ENCODE measurements around the gene PAIP1.
"Not testable (repeated sequence)": the region's sequence is repeated elsewhere in the genome, so short reads cannot be mapped to it uniquely, and the experiment has no call there.

The PAIP1 gene, protein sequence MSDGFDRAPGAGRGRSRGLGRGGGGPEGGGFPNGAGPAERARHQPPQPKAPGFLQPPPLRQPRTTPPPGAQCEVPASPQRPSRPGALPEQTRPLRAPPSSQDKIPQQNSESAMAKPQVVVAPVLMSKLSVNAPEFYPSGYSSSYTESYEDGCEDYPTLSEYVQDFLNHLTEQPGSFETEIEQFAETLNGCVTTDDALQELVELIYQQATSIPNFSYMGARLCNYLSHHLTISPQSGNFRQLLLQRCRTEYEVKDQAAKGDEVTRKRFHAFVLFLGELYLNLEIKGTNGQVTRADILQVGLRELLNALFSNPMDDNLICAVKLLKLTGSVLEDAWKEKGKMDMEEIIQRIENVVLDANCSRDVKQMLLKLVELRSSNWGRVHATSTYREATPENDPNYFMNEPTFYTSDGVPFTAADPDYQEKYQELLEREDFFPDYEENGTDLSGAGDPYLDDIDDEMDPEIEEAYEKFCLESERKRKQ

DNA sequence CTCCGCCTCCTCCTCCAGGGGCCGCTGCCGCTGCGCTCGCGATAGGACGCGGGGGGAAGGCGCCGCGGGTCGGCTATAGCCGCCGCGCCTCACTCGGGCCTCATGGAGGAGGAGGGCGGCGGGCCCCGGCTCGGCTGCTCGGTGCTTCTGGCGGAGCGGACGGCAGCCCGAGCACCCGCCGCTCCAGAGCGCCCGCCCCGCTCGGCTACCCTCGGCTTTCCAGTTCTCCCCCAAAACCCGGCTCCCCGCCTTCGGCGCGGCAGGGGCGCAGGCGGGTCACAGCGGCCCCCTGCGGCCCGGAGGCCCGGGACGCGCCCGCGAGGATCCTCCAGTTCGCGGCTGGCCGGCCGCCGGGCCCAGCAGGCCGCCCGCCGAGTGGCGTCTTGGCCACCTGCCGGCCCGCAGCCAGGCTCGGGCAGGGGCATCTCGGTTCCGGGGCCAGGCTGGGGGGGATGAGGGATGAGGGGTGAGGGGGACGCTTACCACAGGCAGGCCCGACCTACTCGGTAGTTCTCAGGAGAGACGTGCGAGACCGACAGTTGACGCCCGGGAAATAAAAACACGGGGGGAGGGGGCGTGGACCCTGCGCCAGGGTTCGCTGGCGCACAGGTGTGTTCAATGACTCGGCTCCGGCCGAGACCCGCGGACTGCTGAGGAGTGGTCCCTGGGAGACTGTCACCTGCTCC, at the start of gene PAIP1:
TSS of gene PAIP1 (minus strand) at position 221 of the 686 bp plus-strand sequence. CDS start 231 bp downstream, outside the sequence.
- DNase-seq: peak; percentile 88

DNA sequence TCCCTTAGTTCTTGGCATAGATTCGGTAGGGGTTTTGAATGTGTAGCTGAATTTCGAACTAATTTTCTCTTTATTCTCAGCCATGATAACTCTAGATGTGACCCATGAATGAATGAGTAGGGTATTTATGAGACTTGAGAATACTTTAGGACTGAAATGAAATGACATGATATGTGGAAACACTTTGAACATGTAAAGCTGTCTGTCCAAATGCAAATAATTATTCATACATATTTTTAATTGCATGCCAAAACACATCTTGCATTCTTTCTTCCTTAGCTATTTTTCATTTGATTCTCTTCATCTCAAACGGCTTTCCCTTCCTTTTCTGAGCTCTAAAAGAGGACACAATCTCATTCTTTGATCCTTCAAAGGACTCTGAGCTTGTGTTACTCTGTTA, 49.5 kb upstream of the PAIP1 start:
- no peak for DNase-seq

DNA sequence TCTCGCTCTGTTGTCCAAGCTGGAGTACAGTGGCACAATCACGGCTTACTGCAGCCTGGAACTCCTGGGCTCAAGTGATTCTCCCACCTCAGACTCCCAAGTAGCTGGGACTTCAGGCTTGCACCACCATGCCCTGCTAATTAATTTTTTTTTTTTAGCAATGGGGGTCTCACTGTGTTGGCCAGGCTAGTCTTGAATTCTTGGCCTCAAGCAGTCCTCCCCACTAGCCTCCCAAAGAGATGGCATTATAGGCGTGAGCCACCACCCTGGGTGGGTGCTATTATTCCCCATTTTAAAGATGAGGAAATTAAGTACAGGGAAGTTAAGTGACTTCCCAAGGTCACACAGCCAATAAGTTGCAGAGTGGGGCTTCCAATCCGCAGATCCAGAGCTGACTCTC, 47.8 kb upstream of the PAIP1 start:
- DNase-seq: no peak

DNA sequence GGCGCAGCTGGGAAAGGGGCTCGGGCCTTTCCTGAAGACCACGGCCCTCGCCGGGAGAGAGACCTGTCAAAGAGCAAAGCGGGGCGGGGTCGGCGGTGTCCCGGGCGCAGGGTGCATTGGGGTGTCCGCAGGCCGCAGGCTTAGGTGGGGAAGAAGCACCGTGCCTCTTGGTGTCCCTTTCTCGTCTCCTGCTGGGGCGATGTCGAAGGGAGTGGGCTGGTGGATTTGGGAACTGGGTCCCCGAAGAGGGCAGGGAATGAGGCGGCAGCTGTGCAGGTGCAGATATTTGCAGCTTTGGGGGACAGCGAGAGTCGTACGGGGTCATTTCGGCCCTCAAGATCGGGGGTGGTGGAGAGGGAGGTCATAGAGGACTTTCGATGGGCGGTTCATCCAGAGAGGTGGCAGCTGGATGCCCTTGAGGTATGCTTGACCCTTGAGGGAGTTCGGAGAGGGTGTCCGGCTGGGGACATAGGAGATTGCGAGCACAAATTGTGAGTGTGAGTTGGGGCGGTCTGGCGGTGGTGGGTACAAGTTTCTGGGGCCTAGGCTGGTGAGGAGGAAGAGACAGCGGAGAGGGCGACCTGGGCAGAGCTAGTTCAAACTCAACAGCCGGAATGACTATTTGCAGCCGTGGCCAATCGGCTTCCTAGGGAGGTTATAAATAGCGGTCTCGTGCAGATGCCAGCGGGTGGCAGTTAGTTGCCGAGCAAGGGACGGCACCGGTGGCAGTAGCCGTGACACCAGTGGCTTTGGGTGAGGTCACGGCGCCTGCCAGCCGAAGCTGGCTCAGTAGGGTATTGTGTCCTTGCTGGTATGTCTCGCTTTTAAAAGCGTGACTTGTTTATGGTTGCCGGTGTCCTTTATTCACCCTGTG, 46.7 kb upstream of the PAIP1 start:
- peak; percentile 82 for DNase-seq

DNA sequence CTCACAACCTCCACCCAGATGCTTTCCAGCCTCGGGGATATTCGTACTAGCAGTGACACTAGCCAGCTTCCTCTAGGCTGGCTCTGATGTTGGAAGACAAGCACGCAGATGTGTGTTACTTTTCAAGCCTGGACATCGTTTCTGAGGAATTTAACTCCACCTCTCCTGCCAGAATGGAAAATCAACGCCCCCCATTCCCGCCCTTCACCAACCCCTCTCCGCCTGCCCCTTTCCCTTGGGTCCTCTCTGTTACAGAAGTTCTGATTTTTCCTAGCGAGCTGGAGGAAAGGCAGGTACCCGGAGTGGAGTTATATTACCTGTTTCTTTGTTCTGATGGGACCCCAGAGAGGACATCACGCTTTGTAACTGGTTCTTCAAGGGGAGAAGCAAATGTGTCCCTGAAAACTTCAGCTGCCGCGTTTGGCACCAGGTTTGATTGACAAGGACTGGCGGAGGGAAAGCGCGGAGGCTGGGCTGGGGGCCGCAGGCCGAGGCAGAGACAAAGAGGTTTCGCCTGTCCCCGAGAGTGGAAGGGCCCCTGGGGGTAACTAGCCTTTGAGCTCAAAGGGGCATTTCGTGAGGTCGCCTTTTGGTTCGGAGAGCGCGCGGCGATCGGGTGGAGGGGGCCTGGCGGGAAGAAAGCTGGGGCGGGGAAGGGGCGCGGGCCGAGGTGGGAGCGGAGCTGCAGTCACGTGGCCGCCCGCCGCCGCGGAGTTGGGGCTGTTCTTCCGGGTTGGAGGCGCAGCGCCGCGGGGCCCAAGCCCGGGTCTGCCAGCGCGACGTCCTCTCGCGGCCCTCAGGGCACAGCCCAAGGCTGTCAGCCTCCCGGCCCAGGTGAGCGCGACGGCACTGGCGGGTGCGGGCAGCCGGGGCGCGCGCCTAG, 45.8 kb upstream of the PAIP1 start, which contains the start of gene NNT:
TSS of gene NNT (plus strand) at position 720 of the 883 bp plus-strand sequence. CDS start 6,016 bp downstream, outside the sequence.
- peak; percentile 76 for DNase-seq

DNA sequence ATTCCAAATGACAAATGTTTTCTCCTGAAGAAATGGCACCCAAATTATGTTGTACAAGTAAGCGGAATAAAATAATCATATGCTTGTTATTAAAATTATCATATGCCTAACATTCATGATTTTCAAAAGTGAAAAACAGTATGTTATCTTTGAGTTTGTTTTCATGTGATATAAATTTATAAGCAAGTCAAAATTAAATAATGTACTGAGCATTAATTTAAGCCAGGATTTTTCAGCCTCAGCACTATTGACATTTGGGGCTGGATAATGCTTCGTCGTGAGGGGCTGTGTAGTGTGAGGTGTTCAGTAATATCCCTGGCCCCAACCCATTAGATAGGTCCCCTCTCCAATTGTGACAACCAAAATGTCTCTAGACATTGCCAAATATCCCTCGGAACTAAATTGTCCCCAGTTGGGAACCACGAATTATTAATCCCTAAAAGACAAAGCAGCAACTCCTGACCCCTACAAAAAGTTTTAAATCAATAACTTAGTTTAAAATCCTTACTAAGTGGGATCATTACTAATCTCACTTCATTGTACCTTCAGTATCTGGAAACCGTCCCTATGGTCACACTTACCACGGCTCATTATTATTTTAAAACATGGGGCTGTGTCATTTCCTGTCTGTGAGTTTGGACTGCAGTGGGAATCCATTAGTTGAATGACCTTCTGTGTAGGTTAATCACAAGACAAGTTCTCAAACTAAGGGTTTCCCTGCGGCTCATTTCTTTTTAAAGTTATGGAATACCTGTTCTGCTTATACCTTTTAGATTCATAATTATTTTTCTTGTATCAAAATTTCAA, 44.8 kb upstream of the PAIP1 start:
- DNase-seq: peak; percentile 10

DNA sequence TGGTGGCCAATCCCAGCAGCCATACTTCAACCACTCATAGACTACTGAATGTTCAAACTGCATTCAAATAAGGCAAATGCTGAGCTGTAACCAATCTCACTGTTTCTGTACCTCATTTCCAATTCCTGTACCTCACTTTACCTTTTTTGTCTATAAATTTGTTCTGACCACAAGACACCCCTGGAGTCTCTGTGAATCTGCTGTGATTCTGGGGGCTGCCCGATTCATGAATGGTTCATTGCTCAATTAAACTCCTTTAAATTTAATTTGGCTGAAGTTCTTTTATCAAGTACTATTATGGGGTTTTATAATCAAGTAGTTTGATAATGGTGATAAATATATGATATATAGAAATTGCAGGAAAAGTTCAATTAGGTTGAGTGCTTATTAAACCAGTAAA, 42.0 kb upstream of the PAIP1 start:
- DNase-seq: not testable (repeated sequence)

DNA sequence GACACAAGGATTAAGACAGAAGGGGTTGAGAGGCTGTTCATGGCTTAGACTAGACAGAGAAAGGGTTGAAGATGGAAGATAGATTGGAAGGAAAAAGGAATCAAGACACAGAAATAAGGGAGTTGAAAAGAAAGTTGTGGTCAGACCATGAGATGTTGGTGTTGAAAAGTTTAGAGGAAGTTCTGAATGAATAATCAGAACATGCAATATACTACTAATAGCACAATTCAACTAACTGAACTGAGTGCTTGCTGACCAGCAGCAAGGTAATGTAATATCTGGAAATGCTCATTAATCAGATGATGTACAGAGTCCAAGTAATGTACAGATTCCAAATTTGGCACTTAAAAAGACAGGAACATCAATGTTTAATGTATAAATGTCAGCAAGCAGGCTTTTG, 35.5 kb upstream of the PAIP1 start:
- DNase-seq: no peak

DNA sequence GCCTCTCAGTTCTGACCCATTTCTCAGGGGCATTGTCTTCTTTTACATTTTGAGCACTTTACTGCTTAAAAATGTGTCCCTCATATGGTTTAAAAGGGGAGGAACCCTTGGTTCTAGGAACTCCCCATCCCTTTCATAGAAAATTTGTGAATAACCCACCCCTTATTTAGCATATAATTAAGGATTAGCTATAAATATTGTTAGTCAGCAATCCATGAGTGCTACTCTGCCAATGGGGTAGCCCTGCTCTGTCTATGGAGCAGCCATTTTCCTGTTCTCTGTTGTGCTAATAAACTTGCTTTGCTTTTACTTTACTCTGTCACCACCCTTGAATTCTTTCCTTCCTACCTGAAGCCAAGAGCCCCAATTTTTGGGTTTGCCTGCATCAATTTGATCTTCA, 33.8 kb upstream of the PAIP1 start:
- DNase-seq: no peak

DNA sequence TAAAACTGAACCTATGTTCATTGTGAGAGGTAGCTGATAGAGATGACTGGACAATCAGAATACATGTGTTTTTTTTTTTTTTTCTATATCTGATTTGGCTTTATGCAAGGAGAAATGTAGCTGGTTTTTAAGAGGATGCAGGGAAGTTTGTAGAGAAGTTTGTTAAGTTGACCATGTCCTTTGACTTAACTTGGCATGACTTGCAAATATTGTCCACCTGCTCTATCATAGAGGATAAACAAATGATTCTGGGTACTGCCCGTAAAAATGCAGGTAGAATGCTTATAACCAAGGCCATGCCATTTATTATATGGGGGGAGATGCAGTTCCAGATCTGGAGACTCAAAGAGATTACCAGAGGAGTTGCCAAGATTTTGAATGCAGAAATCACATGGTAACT, 32.4 kb upstream of the PAIP1 start:
- no peak for DNase-seq

DNA sequence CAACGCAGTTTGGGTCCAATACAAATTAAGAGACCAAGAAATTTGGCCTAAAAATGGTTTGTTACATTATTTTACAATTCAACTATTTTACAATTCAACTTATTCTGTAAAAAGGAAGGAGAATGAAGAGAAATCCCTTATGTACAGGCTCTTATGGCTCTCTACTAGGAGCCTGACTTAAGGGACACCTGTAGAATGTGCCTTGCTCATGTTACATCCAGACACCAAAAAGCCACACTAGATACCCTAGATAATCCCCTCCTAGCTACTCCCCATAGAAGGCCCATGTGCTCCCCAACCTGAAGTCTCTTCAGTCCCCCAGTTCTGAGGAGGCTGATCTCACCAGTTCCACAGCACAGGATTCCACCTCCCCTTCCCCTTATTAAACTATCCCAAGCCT, 32.0 kb upstream of the PAIP1 start:
- no peak for DNase-seq

DNA sequence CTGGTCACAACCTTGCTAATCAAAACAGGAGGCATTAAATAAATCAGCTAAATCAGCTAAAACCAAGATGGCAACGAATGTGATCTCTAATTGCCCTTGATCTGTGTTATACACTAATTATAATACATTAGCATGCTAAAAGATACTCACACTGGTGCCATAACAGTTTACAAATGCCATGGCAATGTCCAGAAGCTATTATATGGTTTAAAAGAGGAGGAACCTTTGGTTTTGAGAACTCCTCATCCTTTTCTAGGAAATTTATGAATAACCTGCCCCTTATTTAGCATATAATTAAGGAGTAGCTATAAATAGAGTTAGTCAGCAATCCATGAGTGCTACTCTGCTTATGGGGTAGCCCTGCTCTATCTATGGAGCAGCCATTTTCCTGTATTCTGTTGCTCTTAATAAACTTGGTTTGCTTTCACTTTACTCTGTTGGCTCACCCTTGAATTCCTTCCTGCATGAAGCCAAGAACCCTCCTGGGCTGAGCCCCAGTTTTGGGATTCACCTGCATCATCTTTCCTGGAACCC, 27.4 kb upstream of the PAIP1 start:
- DNase-seq: no peak

DNA sequence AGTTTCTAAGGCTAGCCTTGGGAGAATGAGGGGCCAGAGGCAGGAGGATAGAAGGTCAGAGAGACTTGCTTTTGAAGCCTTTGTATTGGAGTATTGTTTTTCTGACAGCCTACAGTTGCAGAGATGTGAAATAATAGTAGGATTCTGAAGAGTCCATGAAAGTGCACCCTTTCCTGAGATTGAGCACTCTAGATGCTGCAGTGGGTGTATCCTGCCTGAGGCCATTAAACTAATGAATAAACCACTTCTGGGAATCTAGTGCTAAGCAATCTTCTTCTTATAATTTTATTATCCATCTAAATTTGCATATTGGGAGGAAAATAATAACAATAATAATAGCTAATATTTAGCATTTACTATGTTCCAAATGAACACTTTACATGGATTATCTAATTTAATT, 26.8 kb upstream of the PAIP1 start:
- DNase-seq: no peak

DNA sequence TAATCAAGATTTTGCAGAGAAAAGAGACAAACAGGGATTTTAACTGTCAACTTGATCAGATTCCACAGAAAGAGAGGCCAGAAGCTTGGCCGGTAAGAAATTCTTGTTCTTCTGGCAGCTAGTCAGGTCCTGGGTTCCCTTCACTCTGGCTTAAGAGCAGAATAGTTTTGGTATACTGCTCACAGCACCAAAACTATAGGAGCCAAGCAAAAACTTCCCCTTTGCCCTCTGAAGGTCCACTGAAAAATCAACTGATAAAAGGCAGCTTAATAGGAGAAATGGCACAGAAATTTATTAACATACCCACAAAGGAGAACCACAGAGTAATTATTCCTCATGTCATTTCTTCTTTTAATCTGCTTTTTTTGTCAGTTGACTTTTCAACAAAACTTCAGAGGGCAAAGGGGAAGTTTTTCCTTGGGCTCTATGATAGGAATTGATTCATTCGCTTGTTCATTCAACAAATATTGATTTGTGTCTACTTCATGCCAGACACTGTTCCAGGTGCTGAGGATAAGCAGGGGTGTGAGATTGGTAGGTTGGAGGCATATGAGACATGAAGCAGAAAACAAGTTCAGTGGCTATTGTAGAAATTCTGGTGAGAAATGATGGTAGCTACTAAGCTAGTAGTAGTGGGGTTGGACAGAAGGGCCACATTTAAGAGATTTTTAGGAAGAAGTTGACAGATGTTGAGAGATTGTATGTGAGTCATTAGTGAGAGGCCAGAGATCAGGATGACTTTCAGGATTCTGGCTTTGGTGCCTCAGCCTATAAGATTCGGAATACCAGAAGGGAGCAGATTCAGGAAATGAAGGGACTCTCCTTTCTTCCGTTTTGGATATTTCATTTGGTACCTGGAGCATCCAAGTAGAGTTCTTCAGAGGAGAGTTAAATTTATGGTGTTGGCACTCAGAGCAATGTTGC, 25.5 kb upstream of the PAIP1 start:
- DNase-seq: no peak

DNA sequence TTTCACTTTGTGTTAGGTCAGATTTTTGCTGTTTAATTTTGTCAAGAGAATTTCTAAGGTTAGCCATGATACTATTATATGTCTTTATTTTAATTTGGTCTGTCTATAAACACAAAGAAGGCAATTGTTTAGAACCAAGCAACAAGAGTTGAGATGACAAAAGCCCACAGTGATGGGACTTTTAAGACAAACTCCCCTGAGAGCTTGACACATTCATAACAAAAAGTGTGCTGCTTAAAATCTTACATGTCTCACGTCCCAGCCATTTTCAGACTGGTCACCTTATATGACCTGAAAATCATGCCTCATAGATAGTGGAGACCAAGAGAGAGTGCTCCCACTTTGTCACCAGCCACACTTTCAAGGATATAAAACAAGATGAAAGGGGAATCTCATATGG, 24.5 kb upstream of the PAIP1 start:
- DNase-seq: no peak

DNA sequence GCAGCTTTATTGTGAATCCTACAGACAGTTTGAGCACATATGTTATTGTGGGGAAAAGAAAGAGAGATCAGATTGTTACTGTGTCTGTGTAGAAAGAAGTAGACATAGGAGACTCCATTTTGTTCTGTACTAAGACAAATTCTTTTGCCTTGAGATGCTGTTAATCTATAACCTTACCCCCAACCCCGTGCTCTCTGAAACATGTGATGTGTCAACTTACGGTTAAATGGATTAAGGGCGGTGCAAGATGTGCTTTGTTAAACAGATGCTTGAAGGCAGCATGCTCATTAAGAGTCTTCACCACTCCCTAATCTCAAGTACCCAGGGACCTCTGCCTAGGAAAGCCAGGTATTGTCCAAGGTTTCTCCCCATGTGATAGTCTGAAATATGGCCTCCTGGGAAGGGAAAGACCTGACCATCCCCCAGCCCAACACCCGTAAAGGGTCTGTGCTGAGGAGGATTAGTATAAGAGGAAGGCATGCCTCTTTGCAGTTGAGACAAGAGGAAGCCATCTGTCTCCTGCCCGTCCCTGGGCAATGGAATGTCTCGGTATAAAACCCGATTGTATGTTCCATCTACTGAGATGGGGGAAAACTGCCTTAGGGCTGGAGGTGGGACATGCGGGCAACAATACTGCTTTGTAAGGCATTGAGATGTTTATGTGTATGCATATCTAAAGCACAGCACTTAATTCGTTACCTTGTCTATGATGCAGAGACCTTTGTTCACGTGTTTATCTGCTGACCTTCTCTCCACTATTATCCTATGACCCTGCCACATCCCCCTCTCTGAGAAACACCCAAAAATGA, 23.7 kb upstream of the PAIP1 start:
- not testable (repeated sequence) for DNase-seq

DNA sequence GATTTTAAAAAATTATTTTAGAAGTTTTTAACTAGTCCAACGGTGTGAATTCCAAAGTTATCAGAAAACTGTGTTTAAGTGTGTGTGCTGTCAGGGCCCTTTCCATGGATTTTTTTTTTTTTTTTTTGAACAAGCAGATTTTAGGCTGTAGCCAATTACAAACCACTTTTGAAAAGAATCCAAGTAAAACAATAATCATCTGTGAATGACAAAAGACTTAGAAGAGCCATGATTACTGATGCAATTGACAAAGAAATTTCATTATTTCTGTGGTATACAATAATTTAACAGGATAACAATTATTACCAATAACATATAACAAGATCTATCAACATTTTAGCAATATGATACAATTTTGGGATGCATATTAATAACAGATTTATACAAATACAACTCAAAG, 16.2 kb upstream of the PAIP1 start:
- no peak for DNase-seq

DNA sequence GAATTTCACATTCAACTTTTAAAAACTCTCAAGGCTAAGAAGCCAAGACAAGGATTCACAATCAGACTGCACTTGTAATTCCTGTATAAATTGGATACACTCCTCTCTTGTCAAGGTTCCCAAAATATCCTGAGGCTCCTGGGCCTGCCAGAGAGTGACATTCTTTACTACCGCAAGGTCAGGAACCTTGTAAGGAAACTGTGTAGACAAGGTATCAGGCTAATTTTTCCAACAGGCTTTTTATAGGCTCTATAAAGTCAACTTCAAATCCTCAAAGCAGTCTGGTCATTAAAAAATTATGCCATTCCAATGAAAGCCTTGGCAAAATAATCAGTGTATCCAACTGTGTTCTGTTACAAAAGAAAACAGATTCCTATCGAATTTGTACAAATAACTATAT, 15.5 kb upstream of the PAIP1 start:
- DNase-seq: no peak

DNA sequence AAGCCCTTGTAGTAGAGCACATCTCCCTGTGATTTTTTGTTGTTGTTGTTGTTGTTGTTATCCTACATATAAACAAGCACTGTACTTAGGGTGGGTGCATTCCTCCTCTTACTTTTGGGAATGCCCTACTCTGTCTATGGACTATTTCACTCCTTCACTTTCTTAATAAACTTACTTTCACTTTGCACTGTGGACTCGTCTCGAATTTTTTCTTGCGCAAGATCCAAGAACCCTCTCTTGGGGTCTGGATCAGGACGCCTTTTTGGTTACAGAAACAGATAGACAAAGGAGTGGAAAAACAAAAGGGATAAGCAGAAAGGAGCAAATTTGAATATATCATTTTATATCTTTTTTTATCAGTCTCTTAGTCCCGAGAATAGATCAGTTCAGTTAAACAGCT, 14.4 kb upstream of the PAIP1 start:
- no peak for DNase-seq

Measured in CD4-positive, alpha-beta T cell treated with Interleukin-21 for 1 hour (primary cell).